NCI-H2171 (cell line): ENCODE results near the gene SRCIN1.
"Not testable (repeated sequence)": the region's sequence is repeated elsewhere in the genome, so short reads cannot be mapped to it uniquely, and the experiment has no call there.

Source experiments
- DNase-seq: peaks from one replicate; lab custom pipeline; 2025; lab: John Stamatoyannopoulos, UW

Gene SRCIN1, protein sequence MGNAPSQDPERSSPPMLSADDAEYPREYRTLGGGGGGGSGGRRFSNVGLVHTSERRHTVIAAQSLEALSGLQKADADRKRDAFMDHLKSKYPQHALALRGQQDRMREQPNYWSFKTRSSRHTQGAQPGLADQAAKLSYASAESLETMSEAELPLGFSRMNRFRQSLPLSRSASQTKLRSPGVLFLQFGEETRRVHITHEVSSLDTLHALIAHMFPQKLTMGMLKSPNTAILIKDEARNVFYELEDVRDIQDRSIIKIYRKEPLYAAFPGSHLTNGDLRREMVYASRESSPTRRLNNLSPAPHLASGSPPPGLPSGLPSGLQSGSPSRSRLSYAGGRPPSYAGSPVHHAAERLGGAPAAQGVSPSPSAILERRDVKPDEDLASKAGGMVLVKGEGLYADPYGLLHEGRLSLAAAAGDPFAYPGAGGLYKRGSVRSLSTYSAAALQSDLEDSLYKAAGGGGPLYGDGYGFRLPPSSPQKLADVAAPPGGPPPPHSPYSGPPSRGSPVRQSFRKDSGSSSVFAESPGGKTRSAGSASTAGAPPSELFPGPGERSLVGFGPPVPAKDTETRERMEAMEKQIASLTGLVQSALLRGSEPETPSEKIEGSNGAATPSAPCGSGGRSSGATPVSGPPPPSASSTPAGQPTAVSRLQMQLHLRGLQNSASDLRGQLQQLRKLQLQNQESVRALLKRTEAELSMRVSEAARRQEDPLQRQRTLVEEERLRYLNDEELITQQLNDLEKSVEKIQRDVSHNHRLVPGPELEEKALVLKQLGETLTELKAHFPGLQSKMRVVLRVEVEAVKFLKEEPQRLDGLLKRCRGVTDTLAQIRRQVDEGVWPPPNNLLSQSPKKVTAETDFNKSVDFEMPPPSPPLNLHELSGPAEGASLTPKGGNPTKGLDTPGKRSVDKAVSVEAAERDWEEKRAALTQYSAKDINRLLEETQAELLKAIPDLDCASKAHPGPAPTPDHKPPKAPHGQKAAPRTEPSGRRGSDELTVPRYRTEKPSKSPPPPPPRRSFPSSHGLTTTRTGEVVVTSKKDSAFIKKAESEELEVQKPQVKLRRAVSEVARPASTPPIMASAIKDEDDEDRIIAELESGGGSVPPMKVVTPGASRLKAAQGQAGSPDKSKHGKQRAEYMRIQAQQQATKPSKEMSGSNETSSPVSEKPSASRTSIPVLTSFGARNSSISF

DNA sequence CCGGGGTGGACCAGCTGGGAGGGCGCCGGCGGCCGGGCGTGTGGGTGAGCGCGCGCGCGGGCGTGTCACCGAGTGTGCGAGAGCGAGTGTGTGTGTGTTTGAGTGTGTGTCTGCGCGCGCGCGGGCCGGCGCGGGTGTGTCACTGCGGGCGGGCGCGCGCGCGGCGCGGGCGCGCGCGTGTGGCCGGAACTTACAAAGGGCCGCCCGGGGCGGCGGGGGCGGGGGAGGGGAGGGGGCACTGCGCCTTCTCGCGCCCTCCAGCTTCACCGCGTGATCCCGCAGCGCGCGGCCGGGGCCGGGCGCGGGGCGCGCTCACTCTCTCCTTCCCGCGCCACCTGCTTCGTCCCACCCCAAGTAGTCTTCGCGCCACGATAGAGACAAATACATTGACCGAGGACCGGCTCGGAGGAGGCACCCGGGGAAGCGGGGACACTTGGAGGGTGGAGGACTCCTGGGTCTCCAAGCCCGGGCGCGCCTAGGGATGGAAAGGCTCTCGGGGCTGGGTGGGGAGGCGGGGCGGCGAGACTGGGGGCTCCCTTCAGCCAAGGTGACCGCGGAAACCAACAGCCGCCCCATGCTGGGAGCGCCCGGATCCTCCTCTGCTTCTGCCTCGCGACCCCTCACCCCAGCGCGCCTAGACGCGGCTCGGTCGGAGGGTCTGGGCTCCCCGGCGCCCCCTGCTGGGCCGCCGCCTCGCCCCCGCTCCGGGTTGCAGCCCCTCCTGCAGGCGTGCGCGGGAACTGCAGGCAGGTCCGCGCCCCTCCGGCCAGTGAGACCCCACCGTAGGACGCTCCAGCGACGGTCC, at the start of gene SRCIN1:
TSS of gene SRCIN1 (minus strand) at position 112 of the 805 bp plus-strand sequence. CDS start 247 bp downstream, outside the sequence.
- peak; percentile 58 for DNase-seq

DNA sequence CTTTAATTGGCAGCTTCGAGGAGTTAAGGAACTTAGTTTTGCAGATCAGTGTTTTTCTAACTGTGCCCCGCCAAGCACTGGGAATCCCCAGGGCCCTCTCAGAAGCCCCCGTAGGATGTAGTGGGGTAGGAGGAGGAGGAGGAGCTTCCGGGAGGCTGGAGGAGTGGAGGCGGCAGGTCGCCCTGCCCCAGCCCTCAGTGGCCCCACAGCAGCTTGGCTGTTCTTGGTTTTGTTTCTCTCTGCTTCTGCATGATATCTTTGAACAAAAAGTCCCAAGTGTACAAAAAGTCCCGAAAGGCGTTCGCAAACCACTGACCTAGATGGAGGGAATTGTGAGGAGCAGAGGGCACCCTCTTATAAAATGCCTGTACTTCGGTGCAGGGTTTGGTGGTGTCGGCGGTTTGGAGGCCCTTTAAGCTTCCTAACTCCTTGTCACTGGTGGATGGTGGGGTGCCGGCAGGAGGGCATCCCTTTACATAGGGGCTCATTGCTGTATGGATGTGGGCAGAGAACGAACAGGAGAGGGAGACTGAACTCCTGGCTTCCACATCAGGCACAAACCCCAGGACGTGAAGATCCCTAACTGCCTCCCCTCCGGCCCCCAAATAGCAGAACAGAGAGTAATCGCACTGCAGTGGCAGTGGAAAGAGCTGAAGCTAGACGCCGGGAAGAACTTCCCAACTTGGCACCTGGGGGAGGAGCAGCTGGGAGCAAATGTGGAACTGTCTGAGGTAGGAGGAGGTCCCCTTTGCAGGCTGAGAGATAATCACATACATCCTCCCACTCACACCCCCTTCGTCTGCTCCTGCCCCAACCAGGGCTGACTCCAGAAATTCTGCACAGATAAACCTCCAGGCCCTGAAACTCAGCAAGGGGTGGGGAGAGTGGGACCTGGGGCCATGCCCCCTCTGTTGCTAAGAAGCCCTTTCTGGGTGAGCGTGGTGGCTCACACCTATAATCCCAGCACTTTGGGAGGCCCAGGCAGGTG, 49.0 kb upstream of the SRCIN1 start:
- no peak for DNase-seq

DNA sequence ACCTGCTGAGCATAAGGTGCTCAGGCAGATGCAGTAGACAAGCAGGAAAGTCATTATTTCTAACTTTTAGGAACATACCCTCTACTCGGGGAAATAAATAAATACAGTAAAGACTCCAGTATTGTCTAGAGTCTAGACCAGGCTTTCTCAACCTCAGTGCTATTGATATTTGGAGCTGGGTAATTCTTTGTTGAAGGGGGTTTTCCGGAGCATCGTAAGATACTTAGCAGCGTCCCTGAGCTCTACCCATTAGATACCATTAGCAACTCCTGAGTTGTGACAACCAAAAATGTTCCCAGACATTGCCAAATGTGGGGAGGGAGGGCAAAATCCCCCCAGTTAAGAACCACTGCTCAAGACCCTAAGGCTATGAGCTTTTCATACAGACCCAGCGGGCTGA, 47.9 kb upstream of the SRCIN1 start:
- DNase-seq, result no peak

DNA sequence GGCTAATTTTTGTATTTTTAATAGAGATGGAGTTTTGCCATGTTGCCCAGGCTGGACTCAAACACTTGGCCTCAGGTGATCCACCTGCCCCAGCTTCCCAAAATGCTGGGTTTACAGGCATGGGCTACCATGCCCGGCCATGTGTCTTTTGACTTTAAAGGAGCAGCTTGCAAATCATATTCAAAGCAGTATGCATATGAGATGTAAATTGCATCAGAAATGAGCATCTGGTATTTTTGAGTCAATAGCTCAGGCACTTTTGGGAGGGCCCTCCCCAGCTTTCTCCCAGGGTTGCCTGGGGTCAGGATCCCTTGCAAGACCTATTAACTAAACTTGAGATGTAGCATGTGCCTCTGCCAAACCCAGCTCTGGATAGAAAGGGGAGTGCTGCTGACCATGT, 47.5 kb upstream of the SRCIN1 start:
- DNase-seq, result no peak

DNA sequence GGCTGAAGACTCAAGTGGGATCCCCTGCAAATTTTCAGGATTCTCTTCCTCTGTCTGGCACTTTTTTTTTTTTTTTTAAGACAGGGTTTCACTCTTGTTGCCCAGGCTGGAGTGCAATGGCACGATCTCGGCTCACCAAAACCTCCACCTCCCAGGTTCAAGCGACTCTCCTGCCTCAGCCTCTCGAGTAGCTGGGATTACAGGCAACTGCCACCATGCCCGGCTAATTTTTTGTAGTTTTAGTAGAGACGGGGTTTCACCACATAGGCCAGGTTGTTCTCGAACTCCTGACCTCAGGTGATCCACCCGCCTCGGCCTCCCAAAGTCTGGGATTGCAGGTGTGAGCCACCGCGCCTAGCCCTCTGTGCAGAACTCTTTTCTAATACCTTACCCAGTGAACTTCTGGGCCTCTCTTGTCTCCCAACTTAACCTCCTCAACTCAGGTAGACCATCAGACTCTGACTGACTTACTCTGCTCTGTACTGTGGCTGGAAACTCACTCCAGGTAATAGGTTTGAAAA, 45.0 kb upstream of the SRCIN1 start:
- DNase-seq, result not testable (repeated sequence)

DNA sequence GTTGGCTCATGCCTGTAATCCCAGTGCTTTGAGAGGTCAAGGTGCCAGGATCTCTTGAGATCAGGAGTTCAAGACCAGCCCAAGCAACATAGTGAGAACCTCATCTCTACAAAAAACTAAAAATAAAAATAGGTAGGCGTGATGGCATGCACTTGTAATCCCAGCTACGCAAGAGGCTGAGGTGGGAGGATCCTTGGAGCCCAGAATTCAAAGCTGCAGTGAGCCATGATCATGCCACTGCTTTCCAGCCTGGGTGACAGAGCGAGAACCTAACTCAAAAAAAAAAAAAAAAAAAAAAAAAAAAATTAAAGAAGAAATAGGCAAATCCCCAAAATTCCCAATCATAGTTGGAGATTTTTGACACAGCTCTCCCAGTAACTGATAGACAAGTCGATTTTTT, 32.2 kb upstream of the SRCIN1 start:
- DNase-seq, result no peak

DNA sequence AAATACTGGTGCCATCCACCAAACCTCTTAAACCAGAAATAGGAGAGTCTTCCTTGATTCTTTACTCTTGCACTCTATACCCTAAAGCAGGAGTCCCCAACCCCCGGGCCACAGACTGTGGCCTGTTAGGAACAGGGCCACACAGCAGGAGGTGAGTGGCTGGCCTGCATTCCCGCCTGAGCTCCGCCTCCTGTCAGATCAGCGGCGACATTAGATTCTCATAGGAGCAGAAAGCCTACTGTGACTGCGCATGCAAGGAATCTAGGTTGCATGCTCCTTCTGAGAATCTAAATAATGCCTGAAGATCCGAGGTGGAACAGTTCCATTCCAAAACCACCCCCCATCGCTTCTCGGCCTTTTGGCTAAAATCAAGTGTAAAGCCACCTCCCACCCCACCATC, 30.3 kb upstream of the SRCIN1 start:
- DNase-seq, result no peak

DNA sequence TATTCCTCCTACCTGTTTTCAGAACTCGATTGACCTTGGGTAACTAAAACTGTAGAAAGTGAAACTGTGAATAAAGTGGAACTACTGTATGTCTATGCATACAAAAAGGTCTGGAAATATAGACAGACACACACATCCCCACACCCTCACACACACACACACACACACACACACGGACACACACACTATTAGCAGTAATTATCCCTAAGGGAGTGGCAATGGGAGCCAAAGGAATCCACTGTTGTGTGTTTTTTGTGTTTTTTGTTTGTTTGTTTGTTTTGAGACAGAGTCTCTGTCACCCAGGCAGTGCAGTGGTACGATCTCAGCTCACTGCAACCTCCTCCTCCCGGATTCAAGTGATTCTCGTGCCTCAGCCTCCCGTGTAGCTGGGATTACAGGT, 26.6 kb upstream of the SRCIN1 start:
- DNase-seq, result no peak

DNA sequence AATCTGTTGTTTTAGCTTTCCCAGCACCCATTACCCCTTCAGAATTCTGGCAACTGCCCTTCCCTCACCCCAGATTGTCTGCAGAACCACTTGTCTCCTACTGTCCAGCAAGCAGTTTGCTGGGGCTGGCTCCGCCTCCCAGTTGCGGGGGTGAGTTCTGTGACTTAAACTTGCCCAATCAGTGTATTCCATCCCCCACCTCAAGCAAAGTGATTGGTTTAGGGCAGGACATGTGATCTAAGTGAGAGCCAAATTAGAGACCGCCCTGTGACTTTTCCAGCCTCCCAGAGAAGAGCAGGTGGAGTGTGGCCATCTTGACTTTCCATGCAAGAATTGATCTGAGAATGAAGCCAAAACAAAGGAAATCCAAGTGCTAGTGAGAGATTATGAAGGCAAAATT, 22.7 kb upstream of the SRCIN1 start:
- DNase-seq, result peak; percentile 25

DNA sequence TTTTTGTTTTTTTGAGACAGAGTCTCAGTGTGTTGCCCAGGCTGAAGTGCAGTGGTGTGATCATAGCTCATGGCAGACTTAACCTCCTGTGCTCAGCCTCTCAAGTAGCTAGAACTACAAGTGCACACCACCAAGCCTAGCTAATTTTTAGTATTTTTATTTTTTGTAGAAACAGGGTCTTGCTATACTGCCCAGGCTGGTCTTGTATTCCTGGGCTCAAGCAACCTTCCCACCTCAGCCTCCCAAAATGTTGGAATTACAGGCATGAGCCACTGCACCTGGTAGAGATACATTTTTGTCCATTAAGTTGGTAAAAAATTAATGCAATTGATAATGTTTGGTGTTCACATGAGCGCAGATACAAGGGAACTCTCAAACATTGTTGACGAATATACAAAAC, 22.2 kb upstream of the SRCIN1 start:
- DNase-seq, result no peak

DNA sequence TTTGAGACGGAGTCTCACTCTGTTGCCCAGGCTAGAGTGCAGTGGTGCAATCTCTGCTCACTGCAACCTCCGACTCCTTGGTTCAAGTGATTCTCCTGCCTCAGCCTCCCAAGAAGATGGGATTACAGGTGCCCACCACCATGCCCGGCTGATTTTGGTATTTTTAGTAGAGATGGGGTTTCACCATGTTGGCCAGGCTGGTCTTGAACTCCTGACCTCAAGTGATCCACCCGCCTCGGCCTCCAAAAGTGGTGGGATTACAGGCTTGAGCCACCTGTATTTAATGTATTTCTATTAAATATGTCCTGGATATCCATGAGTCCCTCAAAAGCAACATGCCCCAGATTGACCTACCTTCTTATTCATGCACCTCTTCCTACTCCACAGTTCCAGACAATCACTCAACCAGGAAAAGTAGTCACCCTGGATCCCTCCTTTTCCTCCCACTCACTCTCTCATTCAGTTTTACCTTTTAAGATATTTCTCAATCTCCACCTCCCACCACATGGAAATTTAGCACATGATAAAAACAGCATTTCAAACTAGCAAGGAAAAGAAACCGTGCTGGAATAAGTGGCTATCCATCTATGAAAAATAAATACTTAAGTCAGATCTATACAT, 21.0 kb upstream of the SRCIN1 start:
- DNase-seq, result not testable (repeated sequence)

DNA sequence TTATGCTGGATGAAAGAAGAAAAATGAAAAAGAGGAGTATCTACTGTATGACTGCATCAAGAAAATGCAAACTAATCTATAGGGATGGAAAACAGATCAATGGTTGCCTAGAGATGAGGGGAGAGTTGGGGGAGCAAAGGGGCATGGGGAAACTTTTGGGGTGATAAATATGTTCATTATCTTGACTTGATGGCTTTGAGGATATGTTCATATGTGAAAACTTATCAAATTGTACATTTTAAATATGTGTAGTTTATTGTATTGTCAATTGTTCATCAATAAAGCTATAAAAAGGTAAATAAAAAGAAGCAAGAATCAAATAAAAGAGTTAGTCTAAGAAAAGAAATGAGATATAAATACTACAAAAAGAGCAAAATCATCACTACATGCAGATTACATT, 19.7 kb upstream of the SRCIN1 start:
- no peak for DNase-seq

DNA sequence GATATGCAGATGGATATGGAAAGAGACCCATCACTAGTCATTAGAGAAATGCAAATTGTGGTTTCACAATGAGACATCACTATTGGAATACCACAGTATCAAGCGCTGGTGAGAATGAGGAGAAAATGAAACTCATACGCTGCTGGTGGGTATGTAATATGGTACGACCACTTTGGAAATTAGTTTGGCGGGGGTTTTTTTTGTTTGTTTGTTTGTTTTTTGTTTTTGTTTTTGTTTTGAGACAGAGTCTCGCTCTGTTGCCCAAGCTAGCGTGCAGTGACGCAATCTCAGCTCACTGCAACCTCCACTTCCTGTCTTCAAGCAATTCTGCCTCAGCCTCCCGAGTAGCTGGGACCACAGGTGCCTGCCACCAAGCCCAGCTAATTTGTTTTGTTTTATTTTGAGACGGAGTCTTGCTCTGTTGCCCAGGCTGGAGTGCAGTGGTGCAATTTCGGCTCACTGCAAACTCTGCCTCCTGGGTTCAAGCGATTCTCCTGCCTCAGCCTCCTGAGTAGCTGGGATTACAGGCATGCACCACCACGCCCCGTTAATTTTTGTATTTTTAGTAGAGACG, 19.1 kb upstream of the SRCIN1 start:
- DNase-seq, result not testable (repeated sequence)

DNA sequence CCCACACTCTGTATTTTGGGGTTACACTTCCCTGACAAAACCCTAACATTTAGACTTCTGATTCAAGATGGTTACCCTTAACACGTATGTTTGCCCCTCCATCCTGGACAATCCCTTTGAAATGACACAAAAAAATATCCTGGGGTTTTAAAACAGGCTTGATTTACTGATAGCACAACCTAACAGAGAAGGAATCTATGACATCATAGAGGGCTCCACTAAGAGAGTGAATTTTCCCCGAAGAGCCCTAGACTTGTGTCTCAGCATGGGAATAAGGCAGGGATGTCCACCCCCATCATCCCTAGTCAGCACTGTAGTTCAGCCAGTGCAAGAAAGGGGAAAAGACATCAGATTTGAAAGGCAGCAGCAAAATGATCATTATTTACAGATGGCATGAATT, 15.8 kb upstream of the SRCIN1 start:
- DNase-seq, result no peak

DNA sequence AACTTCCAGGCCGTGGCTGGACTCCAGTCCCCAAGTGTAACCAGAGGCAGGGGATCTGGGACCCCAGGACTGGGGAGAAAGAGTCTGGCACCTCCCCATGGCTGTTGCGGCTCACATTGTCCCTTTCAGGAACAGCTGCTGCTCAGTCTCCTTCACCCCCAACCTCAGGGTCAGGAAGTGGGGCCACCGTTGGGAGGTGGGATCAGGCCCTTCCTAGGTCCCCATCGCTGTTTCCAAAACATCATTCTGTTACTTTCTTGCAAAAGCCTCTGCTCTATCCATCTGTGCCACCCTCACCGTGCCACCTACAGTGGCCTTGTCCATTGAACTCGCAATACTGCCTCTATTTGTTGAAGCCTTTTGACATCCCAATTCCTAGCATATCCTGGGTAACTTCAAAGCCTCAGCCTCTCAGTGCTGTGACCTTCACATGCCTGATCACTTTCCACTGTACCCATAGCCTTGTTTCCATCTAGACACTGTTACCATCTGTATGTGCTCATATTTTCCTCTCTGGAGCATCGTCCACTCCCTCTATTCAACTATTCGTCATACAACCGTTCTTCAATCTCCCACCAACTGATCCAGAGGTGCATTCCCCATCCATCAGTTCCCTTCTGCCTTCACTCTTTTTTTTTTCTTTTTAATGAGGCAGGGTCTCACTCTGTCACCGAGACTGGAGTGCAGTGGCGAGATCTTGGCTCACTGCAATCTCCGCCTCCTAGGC, 15.0 kb upstream of the SRCIN1 start:
- DNase-seq, result no peak

DNA sequence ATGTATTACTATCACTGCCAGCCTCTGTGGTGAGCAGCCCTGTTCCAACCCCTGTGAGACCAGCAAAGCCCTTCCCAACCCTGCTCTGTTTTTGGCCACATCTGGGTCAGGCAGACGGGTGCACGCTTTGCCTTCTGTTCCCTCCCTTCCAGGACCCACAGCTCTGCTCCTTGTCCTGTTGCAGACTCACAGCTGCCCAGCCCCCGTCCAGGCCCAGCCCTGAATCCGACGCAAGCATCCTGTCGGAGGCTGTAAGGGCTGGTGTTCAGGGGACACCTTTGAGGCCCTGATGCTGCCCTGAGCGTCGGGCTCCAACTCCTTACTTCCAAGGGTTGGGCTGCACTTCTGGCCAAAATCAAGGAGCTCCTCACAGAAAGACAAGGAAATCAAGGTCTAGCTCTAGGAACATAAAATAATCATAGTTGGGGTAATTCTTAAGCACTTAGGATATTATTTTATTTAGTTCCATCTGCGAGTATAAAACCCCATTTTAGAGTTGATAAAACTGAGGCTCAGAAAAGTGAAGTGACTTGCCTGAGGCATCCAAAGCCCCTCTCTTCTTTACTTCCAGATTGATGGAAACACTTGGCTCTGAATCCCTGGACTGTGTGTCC, 14.3 kb upstream of the SRCIN1 start:
- no peak for DNase-seq

DNA sequence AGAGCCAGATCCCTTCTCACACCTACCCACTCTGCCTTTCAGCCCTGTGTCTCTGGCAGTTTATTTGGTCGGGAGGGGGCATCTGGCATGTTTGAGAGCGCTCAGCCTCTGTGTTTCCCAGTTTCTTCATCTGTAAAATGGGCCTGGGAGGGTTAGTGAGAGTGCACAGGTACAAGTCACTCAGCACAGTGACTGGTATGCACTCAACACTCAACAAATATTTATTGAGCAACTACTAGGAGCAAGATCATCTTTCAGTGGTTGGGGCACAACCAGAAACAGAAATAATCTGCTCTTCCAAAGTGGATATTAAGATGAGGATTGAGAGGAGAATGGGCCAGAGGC, 13.7 kb upstream of the SRCIN1 start:
- DNase-seq, result no peak
